A673 (cell line): ENCODE results near the gene SLMAP. TPM values are rescaled to one million over a fixed set of nuclear protein-coding genes. Genes with fewer than 3 reads are reported as not detected.

Experiments used
- BruUV-seq: library from RNA; stranded (reverse); fragments of 400-500 nt; replicated peaks from 2 replicates; lab custom pipeline; 2021; lab: Mats Ljungman, UMichigan
- CTCF ChIA-PET: fragments of 300-600 bp; sonication (Branson Sonifier 250); formaldehyde crosslinking; loops from one replicate; lab custom pipeline; 2022; ENCODE audit warnings: antibody characterized with exemption; lab: Charles Lee
- POLR2A ChIA-PET: fragments of 300-600 bp; sonication (Branson Sonifier 250); formaldehyde crosslinking; loops from one replicate; lab custom pipeline; 2022; ENCODE audit warnings: antibody characterized with exemption; ENCODE audit not compliant: low non-redundant PET; lab: Charles Lee
- DNase-seq: peaks from one replicate; pipeline ENCODE4 v3.0.0-alpha.2; 2015; ENCODE audit warnings: low spot score
- H3K27ac ChIP-seq: fragments of 200-600 bp; sonication (generic); 2 replicates; pipeline ENCODE4 v1.5.1; 2016; ENCODE audit warnings: mixed run types, low read depth, mild to moderate bottlenecking, mixed read lengths, antibody characterized with exemption, low read length; ENCODE audit not compliant: poor library complexity, severe bottlenecking
- H3K27me3 ChIP-seq: fragments of 200-600 bp; sonication (generic); replicated peaks from 2 replicates; pipeline ENCODE4 v1.6.1; 2017; ENCODE audit warnings: mixed run types, low read depth, mild to moderate bottlenecking, mixed read lengths, antibody characterized with exemption, low read length; ENCODE audit not compliant: insufficient read depth, poor library complexity
- H3K36me3 ChIP-seq: fragments of 200-600 bp; sonication (generic); 2 replicates; pipeline ENCODE4 v1.6.1; 2016; ENCODE audit warnings: mixed run types, mild to moderate bottlenecking, mixed read lengths, antibody characterized with exemption, low read length; ENCODE audit not compliant: insufficient read depth, poor library complexity, severe bottlenecking
- H3K4me1 ChIP-seq: fragments of 200-600 bp; sonication (generic); 2 replicates; pipeline ENCODE4 v1.6.1; 2017; ENCODE audit warnings: mixed run types, mild to moderate bottlenecking, mixed read lengths, antibody characterized with exemption, low read length; ENCODE audit not compliant: insufficient read depth, poor library complexity, severe bottlenecking
- H3K4me3 ChIP-seq: fragments of 200-600 bp; sonication (generic); 2 replicates; pipeline ENCODE4 v1.5.1; 2016; ENCODE audit warnings: low read depth, mixed run types, mild to moderate bottlenecking, mixed read lengths, low read length; ENCODE audit not compliant: poor library complexity, severe bottlenecking
- H3K9me3 ChIP-seq: fragments of 200-600 bp; sonication (generic); 2 replicates; pipeline ENCODE4 v1.6.1; 2016; ENCODE audit warnings: mixed run types, low read depth, mild to moderate bottlenecking, mixed read lengths, antibody characterized with exemption, low read length; ENCODE audit not compliant: poor library complexity, severe bottlenecking
- CTCF ChIP-seq: fragments of 300-800, 200-600 bp; sonication (generic); conservative IDR thresholded peaks from 2 replicates; pipeline ENCODE4 v1.5.1; 2017; ENCODE audit warnings: low read depth, mild to moderate bottlenecking, antibody characterized with exemption, low read length, moderate library complexity, mixed read lengths
- EZH2 ChIP-seq: fragments of 200-600 bp; sonication (generic); IDR thresholded peaks from 2 replicates; pipeline ENCODE4 v1.6.1; 2017; ENCODE audit warnings: borderline replicate concordance, low read depth, mild to moderate bottlenecking, mixed read lengths, antibody characterized with exemption, low read length; ENCODE audit not compliant: poor library complexity, severe bottlenecking
- intact Hi-C: fragments of 100-400 bp; cut with micrococcal nuclease; formaldehyde crosslinking; loops from one replicate; pipeline ENCODE4 v1.10.0; 2022; ENCODE audit not compliant: unreplicated experiment
- total RNA-seq: library from RNA; stranded (reverse); gene quantifications from 2 replicates; pipeline ENCODE4 v1.2.3, GENCODE V29; 2021

Gene SLMAP
- total RNA-seq, 1 experiment from 2014 or later: 32.4 TPM

DNA sequence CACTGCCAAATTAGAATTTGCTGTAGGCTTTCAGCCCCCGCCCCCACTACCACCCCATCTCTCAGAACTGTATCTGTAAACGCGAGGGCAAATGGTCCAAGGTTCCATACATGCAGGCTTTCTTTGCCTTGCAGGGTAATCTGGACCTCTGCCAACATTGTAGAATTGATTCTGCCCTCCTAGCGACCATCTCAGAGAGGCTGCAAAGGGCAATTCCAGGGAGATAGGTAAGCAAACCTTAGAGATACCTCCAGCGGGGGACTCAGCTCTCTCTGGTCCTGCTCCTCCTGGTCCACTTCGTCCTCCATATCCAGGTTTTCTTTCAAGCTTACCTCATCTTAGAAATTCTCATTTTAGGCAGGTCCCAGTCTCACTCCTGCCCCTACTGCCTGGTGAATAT, 64.4 kb downstream of the SLMAP start:
- no peak for TF ChIP-seq CTCF
- TF ChIP-seq EZH2: no peak
- DNase-seq: no peak
- no TSS peak for BruUV-seq
- peaks cover 5% of the 10 kb centered on the region for H3K4me1 ChIP-seq
- CTCF ChIA-PET: no interaction called here
- H3K36me3 ChIP-seq: no peaks in the 10 kb centered on the region
- intact Hi-C loops: no loop called here
- H3K27me3 ChIP-seq: no peaks in the 10 kb centered on the region
- no peaks in the 10 kb centered on the region for H3K9me3 ChIP-seq
- POLR2A ChIA-PET: no interaction called here
- no peak overlapping the region for H3K4me3 ChIP-seq
- no peak overlapping the region for H3K27ac ChIP-seq

DNA sequence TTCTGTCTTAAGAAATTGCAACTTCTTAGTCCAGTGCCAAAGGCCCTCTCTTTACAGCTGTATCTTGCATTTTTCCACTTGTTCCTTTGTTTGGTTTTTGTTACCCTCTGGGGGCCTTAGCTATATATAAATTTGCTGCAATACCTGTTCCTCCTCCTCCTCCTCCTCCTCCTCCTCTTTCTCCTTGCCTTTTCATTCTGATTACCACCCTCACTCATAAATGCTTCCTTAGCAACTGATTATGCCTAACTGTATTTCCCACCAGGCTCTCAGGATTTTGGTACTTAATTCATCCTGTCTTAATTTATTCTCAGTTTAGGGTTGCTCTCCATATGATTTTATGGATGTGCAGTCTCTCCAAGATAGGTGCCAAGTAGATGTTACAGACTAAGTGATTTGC, 65.7 kb downstream of the SLMAP start:
- no peaks in the 10 kb centered on the region for H3K9me3 ChIP-seq
- H3K36me3 ChIP-seq: no peaks in the 10 kb centered on the region
- ChIA-PET POLR2A (no interaction called here), CTCF (no interaction called here)
- DNase-seq: no peak
- no peak overlapping the region for H3K27ac ChIP-seq
- no peaks in the 10 kb centered on the region for H3K27me3 ChIP-seq
- intact Hi-C loops: no loop called here
- BruUV-seq: no TSS peak
- TF ChIP-seq CTCF (no peak), EZH2 (no peak)
- H3K4me3 ChIP-seq: no peak overlapping the region
- H3K4me1 ChIP-seq: peaks cover 5% of the 10 kb centered on the region

- no TSS peak for BruUV-seq
- intact Hi-C loops: no loop called here
- Histone ChIP-seq H3K27me3 (no peaks in the 10 kb centered on the region), H3K4me1 (peaks cover 5% of the 10 kb centered on the region), H3K36me3 (no peaks in the 10 kb centered on the region), H3K4me3 (no peak overlapping the region), H3K27ac (no peak overlapping the region), H3K9me3 (no peaks in the 10 kb centered on the region)
- POLR2A ChIA-PET: no interaction called here
- CTCF ChIA-PET: no interaction called here
- DNase-seq: no peak
- TF ChIP-seq EZH2 (no peak), CTCF (no peak)
Measured at GRCh38 chr3:57822686-57823085, 66.6 kb downstream of the SLMAP start.
